Astrocyte (in vitro differentiated cells and primary cell): Measurements from ENCODE around the gene USHBP1. TPM values are rescaled to one million over a fixed set of nuclear protein-coding genes. Genes with fewer than 3 reads are reported as not detected.
A peak's percentile ranks its signal among the peaks of the same experiment; 100 is the strongest.

Source experiments
- DNase-seq: peaks from one replicate; pipeline ENCODE4 v3.0.0-alpha.2; 2010; ENCODE audit warnings: low read depth
- FAIRE-seq: peaks from 2 replicates; lab custom pipeline; 2011; peaks lifted over from hg19 to GRCh38; lab: Jason Lieb, UNC
- H2AFZ ChIP-seq: 2 replicates; pipeline ENCODE4 v1.6.0; 2012; ENCODE audit warnings: low read depth, low read length, inconsistent platforms
- H3K27ac ChIP-seq: 2 replicates; pipeline ENCODE4 v1.5.1; 2011; ENCODE audit warnings: low read depth, low read length, inconsistent platforms
- H3K27me3 ChIP-seq: 2 replicates; pipeline ENCODE4 v1.6.0; 2011; ENCODE audit warnings: low read length, inconsistent platforms; ENCODE audit not compliant: insufficient read depth
- H3K36me3 ChIP-seq: 2 replicates; pipeline ENCODE4 v1.5.1; 2011; ENCODE audit warnings: low read length, inconsistent platforms; ENCODE audit not compliant: insufficient read depth
- H3K4me1 ChIP-seq: 2 replicates; pipeline ENCODE4 v1.5.1; 2011; ENCODE audit warnings: low read length, inconsistent platforms; ENCODE audit not compliant: insufficient read depth
- H3K4me2 ChIP-seq: 2 replicates; pipeline ENCODE4 v1.6.0; 2012; ENCODE audit warnings: low read length, inconsistent platforms
- H3K4me3 ChIP-seq: 2 replicates; pipeline ENCODE4 v1.5.1; 2011; ENCODE audit warnings: low read depth, mild to moderate bottlenecking, low read length, inconsistent platforms; ENCODE audit not compliant: insufficient read depth
- H3K79me2 ChIP-seq: 2 replicates; pipeline ENCODE4 v1.6.0; 2012; ENCODE audit warnings: mild to moderate bottlenecking, low read length, inconsistent platforms; ENCODE audit not compliant: insufficient read depth
- H3K9ac ChIP-seq: 2 replicates; pipeline ENCODE4 v1.6.0; 2012; ENCODE audit warnings: mild to moderate bottlenecking, low read length, inconsistent platforms
- H3K9me3 ChIP-seq: 2 replicates; pipeline ENCODE4 v1.5.1; 2012; ENCODE audit warnings: low read depth, mild to moderate bottlenecking, low read length, inconsistent platforms; ENCODE audit not compliant: insufficient read depth
- H4K20me1 ChIP-seq: 2 replicates; pipeline ENCODE4 v1.6.0; 2012; ENCODE audit warnings: low read length, inconsistent platforms; ENCODE audit not compliant: insufficient read depth
- H3K27ac Mint-ChIP-seq: one replicate; pipeline ENCODE4 v1.8.0; 2021; ENCODE audit warnings: mild to moderate bottlenecking, mixed read lengths; ENCODE audit not compliant: unreplicated experiment
- H3K27me3 Mint-ChIP-seq: one replicate; pipeline ENCODE4 v1.8.0; 2021; ENCODE audit warnings: low read depth, mixed read lengths; ENCODE audit not compliant: unreplicated experiment
- H3K36me3 Mint-ChIP-seq: one replicate; pipeline ENCODE4 v1.8.0; 2021; ENCODE audit warnings: low read depth, mixed read lengths; ENCODE audit not compliant: unreplicated experiment
- H3K4me1 Mint-ChIP-seq: one replicate; pipeline ENCODE4 v1.8.0; 2021; ENCODE audit warnings: low read depth, mixed read lengths; ENCODE audit not compliant: unreplicated experiment
- H3K4me3 Mint-ChIP-seq: one replicate; pipeline ENCODE4 v1.8.0; 2021; ENCODE audit warnings: mild to moderate bottlenecking, moderate library complexity, mixed read lengths; ENCODE audit not compliant: unreplicated experiment
- H3K9me3 Mint-ChIP-seq: one replicate; pipeline ENCODE4 v1.8.0; 2021; ENCODE audit warnings: mild to moderate bottlenecking, mixed read lengths; ENCODE audit not compliant: unreplicated experiment
- EZH2 ChIP-seq: IDR thresholded peaks from 2 replicates; pipeline ENCODE4 v1.6.1; 2012; ENCODE audit warnings: mild to moderate bottlenecking, low read length, inconsistent platforms; ENCODE audit not compliant: insufficient read depth
- total RNA-seq: library from RNA; stranded (reverse); gene quantifications from 2 replicates; pipeline ENCODE4 v1.2.1, GENCODE V29; 2021
- TF ChIP-seq, protein P1 (sequence below): IDR thresholded peaks from 2 replicates; pipeline ENCODE4 v1.5.1; 2011; ENCODE audit warnings: low read depth, mild to moderate bottlenecking, inconsistent platforms, low read length, moderate library complexity; ENCODE audit not compliant: insufficient read depth

The USHBP1 gene
- total RNA-seq, 1 donor from 2014 or later: 0.27 TPM

DNA sequence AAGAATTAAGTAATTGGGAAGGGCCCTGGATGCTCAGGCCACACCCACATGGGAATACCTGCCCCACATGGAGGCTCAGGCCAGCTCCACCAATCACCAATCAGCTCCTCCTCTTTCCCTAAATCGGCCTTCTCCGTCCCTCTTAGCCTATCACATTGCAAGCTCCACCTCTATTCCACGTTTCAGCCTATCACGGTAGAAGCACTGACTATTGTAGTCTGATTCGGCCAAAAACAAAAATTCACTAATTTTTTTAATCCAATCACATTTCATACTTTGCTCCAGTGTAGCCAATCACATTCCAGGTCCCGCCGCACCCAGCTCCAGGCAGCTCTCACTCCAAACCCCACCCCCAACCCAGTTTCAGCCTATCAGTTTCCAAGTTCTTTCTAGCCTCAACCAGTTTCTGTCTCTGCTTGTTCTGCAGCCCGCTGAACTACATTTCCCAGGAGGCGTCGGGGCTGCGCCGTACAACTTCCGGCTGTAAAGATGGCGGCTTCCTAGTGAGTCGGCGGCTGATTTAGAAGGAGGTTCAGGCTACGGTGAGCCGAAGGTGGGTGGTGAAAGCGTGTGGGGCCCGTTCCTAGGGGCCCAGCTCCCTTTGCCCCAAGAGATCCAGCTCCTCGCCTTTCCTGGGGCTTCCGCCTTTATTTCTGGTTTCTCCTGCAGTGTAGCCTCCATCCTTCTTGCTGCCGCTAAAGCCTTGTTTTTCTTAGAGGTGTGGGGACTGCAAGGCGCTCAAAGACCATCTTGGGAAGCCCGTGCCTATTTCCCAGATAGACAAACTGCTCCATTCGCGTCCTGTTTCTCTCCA lies 2.6 kb upstream of the USHBP1 start, which contains the start of gene BABAM1:
Gene BABAM1, plus strand, starts transcription at position 469 of the 814 bp plus-strand sequence. CDS start 1,364 bp downstream, outside the sequence.
- H3K4me3 Mint-ChIP-seq: peak within 1 kb of the TSS; percentile 96
- Histone ChIP-seq H3K36me3 (peaks cover 5% of the 10 kb centered on the region), H3K4me2 (peak within 1 kb of the TSS; percentile 92), H4K20me1 (no peaks in the 10 kb centered on the region), H3K27me3 (no peaks in the 10 kb centered on the region), H3K9ac (peak within 1 kb of the TSS; percentile 89), H3K79me2 (peaks cover 16% of the 10 kb centered on the region), H3K4me1 (no peaks in the 10 kb centered on the region), H3K9me3 (no peaks in the 10 kb centered on the region), H3K4me3 (peak within 1 kb of the TSS; percentile 95), H3K27ac (peak within 1 kb of the TSS; percentile 72), H2AFZ (peak within 1 kb of the TSS; percentile 85)
- H3K27me3 Mint-ChIP-seq: no peaks in the 10 kb centered on the region
- peak within 1 kb of the TSS; percentile 94 for H3K27ac Mint-ChIP-seq
- peak; percentile 100 for DNase-seq
- peaks cover 3% of the 10 kb centered on the region for H3K36me3 Mint-ChIP-seq
- H3K4me1 Mint-ChIP-seq: peaks cover 2% of the 10 kb centered on the region
- peak; percentile 95 for TF ChIP-seq EZH2
- TF ChIP-seq, protein P1, sequence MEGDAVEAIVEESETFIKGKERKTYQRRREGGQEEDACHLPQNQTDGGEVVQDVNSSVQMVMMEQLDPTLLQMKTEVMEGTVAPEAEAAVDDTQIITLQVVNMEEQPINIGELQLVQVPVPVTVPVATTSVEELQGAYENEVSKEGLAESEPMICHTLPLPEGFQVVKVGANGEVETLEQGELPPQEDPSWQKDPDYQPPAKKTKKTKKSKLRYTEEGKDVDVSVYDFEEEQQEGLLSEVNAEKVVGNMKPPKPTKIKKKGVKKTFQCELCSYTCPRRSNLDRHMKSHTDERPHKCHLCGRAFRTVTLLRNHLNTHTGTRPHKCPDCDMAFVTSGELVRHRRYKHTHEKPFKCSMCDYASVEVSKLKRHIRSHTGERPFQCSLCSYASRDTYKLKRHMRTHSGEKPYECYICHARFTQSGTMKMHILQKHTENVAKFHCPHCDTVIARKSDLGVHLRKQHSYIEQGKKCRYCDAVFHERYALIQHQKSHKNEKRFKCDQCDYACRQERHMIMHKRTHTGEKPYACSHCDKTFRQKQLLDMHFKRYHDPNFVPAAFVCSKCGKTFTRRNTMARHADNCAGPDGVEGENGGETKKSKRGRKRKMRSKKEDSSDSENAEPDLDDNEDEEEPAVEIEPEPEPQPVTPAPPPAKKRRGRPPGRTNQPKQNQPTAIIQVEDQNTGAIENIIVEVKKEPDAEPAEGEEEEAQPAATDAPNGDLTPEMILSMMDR: no peak
- no peaks in the 10 kb centered on the region for H3K9me3 Mint-ChIP-seq
- FAIRE-seq: peak; percentile 82

DNA sequence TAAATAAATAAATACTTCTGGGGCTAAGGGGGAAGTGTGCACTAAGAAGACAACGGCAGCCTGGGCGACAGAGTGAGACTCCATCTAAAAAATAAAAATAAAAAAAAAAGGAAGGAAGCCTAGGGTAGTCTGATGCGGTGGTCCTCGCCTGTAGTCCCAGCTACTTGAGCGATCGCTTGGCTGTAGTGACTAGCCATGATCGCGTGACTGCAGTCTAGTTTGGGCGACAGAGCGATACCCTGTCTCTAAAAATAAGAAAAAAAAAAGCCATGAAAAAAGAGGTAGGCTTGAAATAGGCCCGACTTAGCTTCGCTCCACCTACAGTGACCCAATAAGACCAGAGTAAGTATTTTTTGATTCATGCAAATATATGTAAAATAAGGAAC lies 2.0 kb upstream of the USHBP1 start:
- no peaks in the 10 kb centered on the region for H3K27me3 Mint-ChIP-seq
- H3K4me1 Mint-ChIP-seq: peaks cover 2% of the 10 kb centered on the region
- peak overlapping the region; percentile 96 for H3K4me3 Mint-ChIP-seq
- FAIRE-seq: no peak
- TF ChIP-seq, protein P1: no peak
- TF ChIP-seq EZH2: no peak
- Histone ChIP-seq H3K27me3 (no peaks in the 10 kb centered on the region), H3K4me2 (no peak overlapping the region), H3K79me2 (peaks cover 16% of the 10 kb centered on the region), H3K4me3 (no peak overlapping the region), H4K20me1 (no peaks in the 10 kb centered on the region), H3K36me3 (peaks cover 5% of the 10 kb centered on the region), H3K9ac (no peak overlapping the region), H3K9me3 (no peaks in the 10 kb centered on the region), H2AFZ (peak overlapping the region; percentile 30), H3K27ac (no peak overlapping the region), H3K4me1 (no peaks in the 10 kb centered on the region)
- no peaks in the 10 kb centered on the region for H3K9me3 Mint-ChIP-seq
- H3K27ac Mint-ChIP-seq: no peak overlapping the region
- no peak for DNase-seq
- H3K36me3 Mint-ChIP-seq: peaks cover 3% of the 10 kb centered on the region

DNA sequence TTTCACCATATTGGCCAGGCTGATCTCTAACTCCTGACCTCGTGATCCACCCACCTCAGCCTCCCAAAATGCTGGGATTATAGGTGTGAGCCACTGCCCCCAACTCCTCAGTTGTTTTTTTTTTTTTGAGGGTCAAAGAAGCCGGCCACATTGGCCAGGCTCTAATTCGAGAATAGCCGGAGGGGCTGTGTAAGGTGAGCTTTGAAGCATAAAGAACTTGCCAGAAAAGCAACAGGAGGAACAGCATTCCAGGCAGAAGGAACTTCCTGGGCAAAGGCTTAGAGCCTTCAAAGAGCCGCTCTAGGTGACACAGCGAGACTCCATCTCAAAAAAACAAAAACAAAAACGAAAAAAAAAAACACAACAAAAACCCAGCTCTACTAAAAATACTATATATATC lies 1.5 kb upstream of the USHBP1 start:
- Histone ChIP-seq H3K9me3 (no peaks in the 10 kb centered on the region), H3K27ac (no peak overlapping the region), H4K20me1 (no peaks in the 10 kb centered on the region), H3K4me2 (no peak overlapping the region), H2AFZ (no peak overlapping the region), H3K79me2 (peaks cover 16% of the 10 kb centered on the region), H3K4me3 (no peak overlapping the region), H3K36me3 (peaks cover under 1% of the 10 kb centered on the region), H3K4me1 (no peaks in the 10 kb centered on the region), H3K27me3 (no peaks in the 10 kb centered on the region), H3K9ac (no peak overlapping the region)
- no peaks in the 10 kb centered on the region for H3K9me3 Mint-ChIP-seq
- H3K36me3 Mint-ChIP-seq: peaks cover 3% of the 10 kb centered on the region
- no peak overlapping the region for H3K27ac Mint-ChIP-seq
- DNase-seq (no peak), FAIRE-seq (no peak)
- H3K4me1 Mint-ChIP-seq: peaks cover 2% of the 10 kb centered on the region
- TF ChIP-seq, protein P1: no peak
- H3K27me3 Mint-ChIP-seq: no peaks in the 10 kb centered on the region
- H3K4me3 Mint-ChIP-seq: no peak overlapping the region
